Measurements from ENCODE around the gene CBX1. TPM values are rescaled to one million over a fixed set of nuclear protein-coding genes. Genes with fewer than 3 reads are reported as not detected.

The CBX1 gene
- total and polyA plus RNA-seq, 2 donors (not counting 3 experiments of a cell fraction or from before 2014, with no cell fraction given), result 20.4 to 95.2 TPM

- POLR2A ChIA-PET, result interaction anchor here (1.1 kb wide), 1 partner anchor 16 kb away, joined by 3 read pairs; the partner anchor contains the start of gene NFE2L1
These were observed 36.6 kb downstream of the CBX1 start for GRCh38 chr17:48064638-48065037.

GRCh38 chr17:48062273-48062672 is 39.0 kb downstream of the CBX1 start:
- H3K79me2 ChIP-seq (ENCODE audit: control insufficient read depth, insufficient read depth, low read length), result peaks cover 24% of the 10 kb centered on the region
- CTCF ChIA-PET, result interaction anchor here (1.4 to 3.1 kb wide), 4 partner anchors 10 to 35 kb away, joined by 5 to 17 read pairs (median 12); no protein-coding TSS in a partner anchor
- POLR2A ChIA-PET, result interaction anchor here (2.0 kb wide), 1 partner anchor 13 kb away, joined by 7 read pairs; the partner anchor contains the start of gene NFE2L1

More at GRCh38 chr17:48064638-48065037, 36.6 kb downstream of the CBX1 start:
- Histone ChIP-seq H4K20me1 (replicated peaks; ENCODE audit: control insufficient read depth, extremely low read depth, insufficient read depth, low read length) (peaks cover 2% of the 10 kb centered on the region), H3K4me3 (replicated peaks in 1 of 3; ENCODE audit: insufficient read depth in 1 of 3, low read depth in 1 of 3, low read length in 3 of 3) (no peak overlapping the region), H3K36me3 (ENCODE audit: control insufficient read depth in 2 of 2, extremely low read depth in 1 of 2, insufficient read depth in 2 of 2, low read length in 2 of 2) (peaks cover 18 to 28% of the 10 kb centered on the region in 2 experiments), H3K27ac (ENCODE audit: insufficient read depth, low read depth, low read length) (no peak overlapping the region), H3K9me1 (replicated peaks; ENCODE audit: control insufficient read depth, extremely low read depth, insufficient read depth, low read length) (no peaks in the 10 kb centered on the region), H3K9ac (replicated peaks; ENCODE audit: extremely low read depth, insufficient read depth, low read length) (no peak overlapping the region), H3K9me3 (replicated peaks; ENCODE audit: control insufficient read depth, insufficient read depth, low read length) (no peaks in the 10 kb centered on the region), H2AFZ (ENCODE audit: low read depth, low read length) (no peak overlapping the region), H3K27me3 (ENCODE audit: control insufficient read depth in 2 of 2, insufficient read depth in 2 of 2, low read length in 2 of 2) (no peaks in the 10 kb centered on the region), H3K79me2 (ENCODE audit: control insufficient read depth, insufficient read depth, low read length) (peaks cover 15% of the 10 kb centered on the region), H3K4me2 (ENCODE audit: insufficient read depth, low read length) (no peak overlapping the region), H3K4me1 (ENCODE audit: control insufficient read depth, extremely low read depth, insufficient read depth, low read length) (peaks cover 16% of the 10 kb centered on the region)
- TF ChIP-seq POLR2A (IDR thresholded peaks at IDR 0.05; ENCODE audit: low read depth, low read length) (peak; percentile 6), FOS (IDR thresholded peaks at IDR 0.05; ENCODE audit: borderline replicate concordance, insufficient read depth, low read length) (no peak)
- no peak for DNase-seq (ENCODE audit: low read depth, low spot score)
- no peak for FAIRE-seq
- CTCF ChIA-PET, result interaction anchor here (0.8 to 4.9 kb wide), 6 partner anchors 14 to 118 kb away, joined by 3 to 31 read pairs (median 3); partner anchors contain the start of gene NFE2L1
- intact Hi-C loops (cut with micrococcal nuclease) (no loop called here), dilution Hi-C loops (cut with MboI; ENCODE audit: extremely low pct_ligation_motif_present, low sequenced_read_pairs) (no loop called here)
- BruUV-seq (replicated peaks), result no TSS peak

More at GRCh38 chr17:48062273-48062672, 39.0 kb downstream of the CBX1 start:
- Histone ChIP-seq H3K4me2 (ENCODE audit: insufficient read depth, low read length) (no peak overlapping the region), H3K27me3 (ENCODE audit: control insufficient read depth in 2 of 2, insufficient read depth in 2 of 2, low read length in 2 of 2) (no peaks in the 10 kb centered on the region), H3K9ac (replicated peaks; ENCODE audit: extremely low read depth, insufficient read depth, low read length) (no peak overlapping the region), H3K4me3 (replicated peaks in 1 of 3; ENCODE audit: insufficient read depth in 1 of 3, low read depth in 1 of 3, low read length in 3 of 3) (no peak overlapping the region), H3K27ac (ENCODE audit: insufficient read depth, low read depth, low read length) (no peak overlapping the region), H4K20me1 (replicated peaks; ENCODE audit: control insufficient read depth, extremely low read depth, insufficient read depth, low read length) (no peaks in the 10 kb centered on the region), H2AFZ (ENCODE audit: low read depth, low read length) (no peak overlapping the region), H3K9me3 (replicated peaks; ENCODE audit: control insufficient read depth, insufficient read depth, low read length) (no peaks in the 10 kb centered on the region), H3K36me3 (ENCODE audit: control insufficient read depth in 2 of 2, extremely low read depth in 1 of 2, insufficient read depth in 2 of 2, low read length in 2 of 2) (peaks cover 26 to 48% of the 10 kb centered on the region in 2 experiments), H3K9me1 (replicated peaks; ENCODE audit: control insufficient read depth, extremely low read depth, insufficient read depth, low read length) (no peaks in the 10 kb centered on the region), H3K4me1 (ENCODE audit: control insufficient read depth, extremely low read depth, insufficient read depth, low read length) (peaks cover 19% of the 10 kb centered on the region)
- no TSS peak for BruUV-seq (replicated peaks)
- DNase-seq (ENCODE audit: low read depth, low spot score) (no peak), FAIRE-seq (no peak)
- intact Hi-C loops (cut with micrococcal nuclease) (no loop called here), dilution Hi-C loops (cut with MboI; ENCODE audit: extremely low pct_ligation_motif_present, low sequenced_read_pairs) (no loop called here)
- TF ChIP-seq JUN (IDR thresholded peaks at IDR 0.05; ENCODE audit: borderline replicate concordance, insufficient read depth, insufficient read length, low read depth), result no peak
- TF ChIP-seq POLR2AphosphoS5 (IDR thresholded peaks at IDR 0.05; ENCODE audit: insufficient read depth, low read depth, low read length), result no peak
- no peak for TF ChIP-seq CTCF (IDR thresholded peaks at IDR 0.05; ENCODE audit: extremely low read depth in 1 of 2, insufficient read depth in 1 of 2, low read depth in 1 of 2, low read length in 2 of 2)
- TF ChIP-seq EZH2 (IDR thresholded peaks at IDR 0.05; ENCODE audit: borderline replicate concordance, low read depth, low read length, severe bottlenecking), result no peak
- no peak for TF ChIP-seq FOS (IDR thresholded peaks at IDR 0.05; ENCODE audit: borderline replicate concordance, insufficient read depth, low read length)
- TF ChIP-seq MAX (IDR thresholded peaks at IDR 0.05; ENCODE audit: insufficient read depth, insufficient read length), result no peak
- TF ChIP-seq MYC (IDR thresholded peaks at IDR 0.05; ENCODE audit: low read depth, low read length), result no peak
- TF ChIP-seq GATA2 (IDR thresholded peaks at IDR 0.05; ENCODE audit: insufficient read depth, insufficient read length, low read depth, low read length), result no peak
- no peak for TF ChIP-seq POLR2A (IDR thresholded peaks at IDR 0.05; ENCODE audit: low read depth, low read length)
